HG03103 (cell line): Measurements from ENCODE around the gene TBC1D8B.

Experiments
- ATAC-seq: cut with Tn5 transposase; IDR thresholded peaks from one replicate; pipeline ENCODE4 v1.9.1; 2021; ENCODE audit warnings: low read depth; ENCODE audit not compliant: unreplicated experiment

TBC1D8B gene

DNA sequence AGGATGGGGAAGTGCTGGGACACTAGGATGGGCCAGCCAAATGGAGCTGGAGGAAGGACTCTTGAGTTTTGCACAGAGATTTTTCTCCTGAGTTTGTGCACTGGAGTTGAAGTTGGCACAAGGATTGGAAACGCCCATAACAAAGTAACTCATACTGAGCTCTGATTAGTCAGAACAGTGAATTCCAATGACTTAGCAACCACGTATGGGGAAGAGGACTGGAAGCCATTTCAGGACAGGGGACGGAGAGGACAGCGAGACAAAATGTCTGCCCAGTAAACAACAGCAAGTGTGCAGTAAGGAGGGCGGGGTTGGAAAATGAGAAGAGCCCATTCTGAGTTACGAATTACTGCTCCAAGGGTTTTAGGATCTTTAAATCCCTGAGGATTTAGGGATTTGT, 94.8 kb downstream of the TBC1D8B start:
- ATAC-seq = no peak

DNA sequence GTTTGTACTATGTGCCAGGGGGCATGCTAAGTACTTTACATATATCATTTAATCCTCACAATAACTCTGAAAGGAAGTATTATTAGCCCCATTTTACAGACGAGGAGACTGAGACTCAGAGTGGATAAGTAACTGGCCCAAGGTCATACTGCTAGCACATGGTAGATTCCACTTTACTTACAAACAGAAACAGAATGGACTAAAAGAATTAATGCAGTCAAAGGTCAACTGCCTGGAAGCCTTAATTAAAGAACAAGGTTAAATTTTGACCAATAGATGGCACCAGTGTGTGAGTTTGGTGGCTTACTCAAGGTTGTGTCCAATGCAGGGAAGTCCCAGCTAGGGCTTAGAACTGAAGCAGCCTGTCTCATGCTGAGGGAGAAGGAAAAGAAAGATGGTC, 96.0 kb downstream of the TBC1D8B start:
- ATAC-seq = peak; percentile 62

DNA sequence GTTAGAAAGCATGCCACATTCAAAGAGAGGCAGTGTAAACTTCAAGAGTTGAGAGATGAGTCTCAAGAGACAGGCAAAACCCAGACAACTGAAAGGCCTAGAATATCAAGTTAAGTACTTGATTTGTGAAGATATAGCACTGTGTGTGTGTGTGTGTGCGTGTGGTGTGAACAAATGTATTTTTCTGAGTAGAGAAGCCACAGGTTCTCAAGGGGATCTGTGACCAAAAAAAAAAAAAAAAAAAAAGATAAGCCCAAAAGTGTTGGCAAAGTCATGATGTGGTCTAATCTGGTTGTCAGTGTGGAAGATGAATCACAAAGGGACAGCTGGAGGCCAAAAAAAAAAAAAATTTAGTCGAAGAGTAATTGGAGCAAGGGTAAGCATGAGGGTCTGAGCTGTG, 96.8 kb downstream of the TBC1D8B start:
- ATAC-seq = no peak

DNA sequence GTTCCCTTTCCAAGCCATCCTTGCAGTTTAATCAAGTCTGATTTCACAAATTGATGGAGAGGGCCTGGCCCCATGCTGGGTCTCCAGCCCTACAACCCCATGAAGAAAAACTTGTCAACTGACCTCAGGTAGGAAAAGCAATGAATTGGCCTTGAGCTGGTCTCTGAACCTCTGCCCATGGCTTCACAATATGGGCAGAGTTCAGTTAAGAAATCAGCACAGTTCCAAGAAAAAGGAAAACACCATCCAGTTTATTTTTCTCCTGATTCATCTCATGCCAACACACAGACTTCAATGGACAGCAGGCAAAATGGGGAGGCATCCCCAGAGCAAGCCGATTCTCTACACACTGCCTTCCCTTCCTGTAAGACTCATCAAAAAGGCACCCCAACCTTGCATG, 97.4 kb downstream of the TBC1D8B start:
- ATAC-seq = no peak

DNA sequence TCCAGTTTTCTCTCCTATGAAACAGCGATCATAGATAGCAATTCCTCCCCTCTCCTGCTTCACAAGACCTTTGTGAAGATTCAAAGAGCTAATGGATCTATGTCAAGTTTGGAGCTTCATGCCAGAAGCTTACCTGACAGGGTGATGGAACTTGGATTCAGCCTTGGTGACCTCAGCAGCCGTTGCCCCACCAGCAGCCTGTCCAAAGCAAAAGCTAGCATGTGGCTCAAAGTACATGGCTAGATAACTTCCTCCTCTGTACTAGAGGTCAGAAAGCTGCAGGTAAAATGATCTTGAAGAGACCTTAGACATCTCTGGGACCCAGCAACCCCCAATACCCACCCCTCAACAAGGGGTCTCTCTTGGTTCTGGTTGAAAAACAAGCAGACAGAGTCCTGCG, 98.9 kb downstream of the TBC1D8B start:
- no peak for ATAC-seq

DNA sequence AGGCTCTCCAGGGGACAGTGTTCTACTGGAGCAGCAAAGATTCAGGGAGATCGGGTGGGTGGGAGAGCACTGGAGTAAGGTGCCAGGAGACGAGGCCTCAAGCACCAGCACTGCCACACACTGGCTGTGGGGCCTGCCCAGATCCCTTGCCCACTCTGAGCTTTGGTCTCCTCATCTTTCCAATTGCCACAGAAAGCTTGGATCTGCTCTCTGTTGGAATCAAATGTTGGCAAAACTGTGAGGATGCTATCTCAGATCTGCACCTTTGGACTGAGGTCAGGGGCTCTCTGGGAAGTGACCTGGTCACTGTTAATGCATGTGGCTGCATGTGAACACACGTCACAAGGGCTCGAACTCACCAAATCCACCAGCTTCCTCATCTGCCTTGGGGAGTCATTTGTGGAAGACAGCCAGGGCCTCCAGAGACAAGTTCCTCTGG, 99.3 kb downstream of the TBC1D8B start:
- no peak for ATAC-seq

DNA sequence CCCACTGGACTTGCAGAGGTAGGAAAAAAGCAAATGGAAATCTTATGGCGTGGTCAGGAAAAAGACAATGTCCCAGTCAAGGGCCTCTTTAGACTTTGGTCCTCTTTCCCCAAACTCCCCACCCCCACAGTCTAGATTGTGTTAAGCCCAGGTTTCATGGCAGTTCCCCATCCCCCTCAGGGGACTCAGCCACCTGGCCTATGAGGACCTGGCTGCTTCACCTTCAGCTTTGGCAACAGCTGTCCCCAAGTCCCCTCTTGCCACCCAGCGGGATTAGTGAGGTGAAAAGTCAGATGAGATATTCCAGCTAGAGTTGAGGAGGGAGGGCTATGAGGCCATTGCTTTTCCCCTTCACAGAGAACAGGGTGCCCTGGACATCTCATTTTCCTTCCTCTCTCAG, 100.2 kb downstream of the TBC1D8B start:
- no peak for ATAC-seq

DNA sequence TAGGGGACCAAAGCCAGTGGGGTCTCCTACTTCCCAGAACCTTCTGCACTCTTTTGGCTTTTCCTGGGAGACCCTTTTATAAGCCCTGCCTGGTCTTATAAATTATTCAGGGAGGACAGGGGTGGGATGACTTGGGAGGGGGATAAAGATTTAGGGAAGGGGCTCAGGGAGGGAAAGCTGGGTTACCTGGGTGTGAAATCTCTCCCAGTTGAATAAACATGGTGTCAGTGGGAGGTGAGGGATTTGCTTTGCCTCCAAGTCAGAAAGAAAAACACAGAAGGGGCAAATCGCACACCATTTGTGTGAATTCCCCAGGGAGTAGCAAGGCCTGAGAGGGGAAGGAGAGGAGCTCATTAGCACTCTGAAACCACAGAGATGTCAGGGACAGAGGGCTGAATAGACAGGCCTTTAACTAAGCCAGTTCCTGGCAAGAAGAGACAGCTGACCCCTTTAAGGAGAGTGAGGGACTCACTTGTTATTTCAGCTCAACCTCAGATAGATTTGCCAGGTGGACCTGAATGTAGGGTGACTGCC, 100.9 kb downstream of the TBC1D8B start, which contains the start of gene RIPPLY1:
Gene RIPPLY1, minus strand, starts transcription at position 51 of the 534 bp plus-strand sequence. CDS start 54 bp downstream, outside the sequence.
- no peak for ATAC-seq

DNA sequence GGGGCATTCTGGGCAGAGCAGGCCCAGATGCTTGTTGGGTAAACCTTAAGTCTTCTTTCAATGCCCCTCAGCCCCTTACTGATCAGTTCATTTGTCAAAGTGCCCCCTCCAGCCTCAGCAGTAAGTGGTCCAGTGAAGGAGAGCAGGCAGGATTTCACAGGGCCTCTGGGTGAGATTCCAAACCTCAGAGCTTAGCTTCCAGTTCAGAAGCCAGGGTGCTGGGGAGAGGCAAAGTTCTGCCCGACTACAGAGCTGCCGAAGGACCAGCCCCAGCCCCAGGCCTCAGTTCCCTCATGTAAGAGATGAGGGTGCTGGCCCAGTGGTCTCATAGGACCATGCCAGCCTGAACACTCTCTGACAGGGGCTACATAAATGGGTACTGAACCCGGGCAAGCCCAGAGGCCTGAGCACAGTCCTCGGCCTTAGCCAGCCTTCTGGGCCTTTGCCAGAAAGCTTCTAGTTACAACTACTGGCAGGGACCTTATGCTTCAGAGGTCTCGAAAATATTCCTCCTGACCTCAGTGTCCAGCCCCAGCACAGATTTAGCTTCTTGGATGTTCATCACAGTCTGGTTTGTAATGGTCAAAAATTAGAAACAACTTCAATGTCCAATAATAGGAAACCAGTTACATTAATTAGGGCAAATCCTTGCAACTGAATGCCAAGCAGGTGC, 101.5 kb downstream of the TBC1D8B start:
- ATAC-seq = no peak

DNA sequence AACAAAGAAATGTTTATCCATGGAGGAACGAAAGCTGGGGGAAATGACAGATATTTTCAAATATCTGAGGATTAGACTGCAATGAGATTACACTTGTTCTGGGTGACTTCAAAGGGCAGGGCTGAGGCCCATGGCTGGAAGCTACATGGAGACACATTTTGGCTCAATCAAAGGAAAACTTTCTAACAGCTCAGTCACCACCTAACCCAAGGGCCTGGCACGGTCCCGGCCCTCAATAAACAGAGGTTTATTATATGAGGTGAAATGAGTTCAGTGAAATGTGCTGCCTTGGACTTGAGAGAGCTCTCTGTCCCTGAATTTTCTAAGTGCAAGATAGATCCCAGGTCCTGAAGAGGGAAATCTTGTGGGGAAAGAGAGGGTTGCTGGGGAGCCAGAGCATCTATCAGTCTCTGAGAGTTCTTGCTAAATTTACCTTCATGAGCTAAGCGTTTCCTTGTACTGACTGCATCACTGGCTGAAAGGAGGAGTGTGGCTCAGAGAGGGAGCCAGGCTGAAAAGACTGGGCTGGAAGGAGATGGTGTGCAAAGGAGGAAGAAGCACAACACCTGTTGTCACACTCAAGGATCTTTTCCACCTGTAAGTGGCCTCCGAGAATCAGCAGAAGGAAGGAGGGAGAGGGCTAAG, 102.7 kb downstream of the TBC1D8B start:
- ATAC-seq = no peak

DNA sequence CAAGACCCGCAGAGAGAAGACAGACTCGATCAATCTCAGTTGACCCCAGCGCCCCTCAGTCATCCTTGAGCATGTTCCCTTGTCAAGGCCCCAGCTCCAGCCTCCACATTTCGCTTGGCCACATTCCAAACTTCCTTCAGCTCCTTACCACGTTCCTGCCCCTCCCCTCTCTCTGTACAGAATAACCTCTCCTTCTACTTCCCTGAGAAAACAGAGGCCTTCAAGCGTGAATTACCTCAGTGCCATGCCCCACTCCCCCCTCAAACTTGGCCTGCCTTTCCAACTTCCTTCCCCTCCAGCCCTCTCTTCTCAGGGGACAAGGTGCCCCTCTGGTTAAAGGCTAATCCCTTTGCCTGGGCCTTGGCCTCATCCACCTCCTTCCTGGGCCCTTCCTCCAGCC, 103.9 kb downstream of the TBC1D8B start:
- ATAC-seq = no peak

DNA sequence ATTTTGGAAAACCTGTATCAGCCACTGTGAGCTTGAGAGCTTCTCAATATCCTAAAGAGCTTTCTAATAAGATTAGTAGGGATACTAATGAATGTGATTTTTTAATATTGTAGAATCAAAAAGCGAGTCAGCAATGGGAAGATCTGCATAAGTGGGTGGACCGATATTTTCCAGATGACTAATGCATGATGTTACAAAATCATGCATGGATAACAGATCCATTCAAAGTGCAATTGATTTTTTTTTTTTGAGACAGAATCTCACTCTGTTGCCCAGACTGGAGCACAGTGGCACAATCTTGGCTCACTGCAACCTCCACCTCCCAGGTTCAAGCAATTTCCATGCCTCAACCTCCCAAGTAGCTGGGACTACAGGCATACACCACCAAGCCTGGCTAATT, 110.4 kb downstream of the TBC1D8B start:
- no peak for ATAC-seq

DNA sequence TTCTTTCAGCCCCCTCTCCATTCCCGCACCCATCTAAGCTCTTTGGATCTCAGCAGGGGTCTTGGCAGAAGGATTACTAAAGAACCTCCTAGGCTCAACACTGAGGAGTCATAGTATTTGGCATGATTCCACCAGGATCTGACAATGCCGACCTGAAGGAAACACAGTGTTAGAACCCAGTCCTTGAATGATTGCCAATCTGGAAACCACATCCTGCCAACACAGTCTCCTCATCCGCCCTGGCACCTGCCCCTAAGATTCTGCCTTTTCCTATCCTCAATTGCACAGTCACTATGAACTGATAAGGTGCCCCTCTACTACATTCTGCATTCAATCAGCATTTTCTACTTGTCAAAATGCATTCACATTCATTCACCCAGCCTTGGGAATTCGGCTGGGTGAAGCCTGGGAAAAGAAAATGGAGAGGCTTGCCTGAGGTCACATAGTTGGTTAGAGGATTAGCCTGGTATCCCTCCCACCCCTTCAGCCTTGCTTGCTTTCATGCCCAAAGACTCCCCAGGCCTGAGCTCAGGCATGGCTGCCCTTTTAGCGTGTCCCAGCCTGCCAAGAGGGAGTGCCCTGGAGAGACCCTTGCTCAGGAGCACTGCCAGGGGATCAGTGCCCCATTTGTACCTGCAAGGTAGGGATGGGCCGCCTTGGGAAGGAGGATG, 115.5 kb downstream of the TBC1D8B start:
- no peak for ATAC-seq

DNA sequence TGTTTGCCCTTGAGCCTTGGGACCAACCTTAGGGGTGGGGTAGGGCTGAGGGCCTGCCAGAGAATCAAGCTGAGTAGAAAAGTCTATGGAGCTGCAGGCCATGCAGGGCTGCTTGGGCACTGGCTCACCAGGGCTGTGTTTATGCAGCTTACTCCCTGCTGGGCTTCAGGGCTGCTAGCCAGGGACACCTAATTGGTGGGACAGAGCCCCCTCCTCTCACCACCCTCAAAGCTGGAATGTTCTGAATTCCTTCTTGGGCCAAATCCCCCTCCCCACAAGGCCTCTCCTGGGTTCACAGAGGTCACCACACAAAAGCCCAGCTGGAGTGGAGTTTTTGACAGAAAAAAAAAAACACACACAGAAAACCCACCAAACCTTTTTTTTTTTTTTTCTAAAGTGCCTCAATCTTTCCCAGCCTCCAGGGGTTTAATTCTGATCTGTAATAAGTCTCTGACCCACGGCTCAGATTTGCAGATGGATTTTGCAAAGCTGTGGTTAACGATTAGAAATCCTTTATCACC, 117.5 kb downstream of the TBC1D8B start, which contains the start of gene CLDN2:
Gene CLDN2, plus strand, starts transcription at position 471 of the 521 bp plus-strand sequence. CDS start 7,827 bp downstream, outside the sequence.
- ATAC-seq = no peak

DNA sequence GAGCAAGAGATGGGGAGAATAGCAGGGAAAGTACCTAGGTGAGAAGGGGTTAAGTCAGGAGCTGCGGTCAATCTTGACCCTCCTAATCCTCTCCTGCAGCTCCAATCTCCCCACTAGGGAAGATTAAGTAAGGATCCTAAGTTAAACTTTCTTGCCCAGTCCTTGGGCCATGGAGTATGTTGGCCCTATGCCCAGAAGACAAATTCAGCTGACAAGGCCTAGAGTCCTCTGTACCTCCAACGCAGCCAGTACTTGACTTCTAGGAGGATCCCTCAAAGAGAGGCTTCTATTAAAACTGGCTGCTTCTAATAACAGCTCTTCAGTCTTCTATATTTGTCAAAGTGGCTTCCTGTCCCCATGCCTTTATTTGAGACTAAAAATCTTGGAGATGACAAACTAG, 119.2 kb downstream of the TBC1D8B start:
- ATAC-seq = no peak
